ENCODE results near the gene TMEM164.

Gene TMEM164

GRCh38 chrX:110086162-110086915 is 83.4 kb downstream of the TMEM164 start:
- no peak for DNase-seq

GRCh38 chrX:110086916-110087484 is 84.1 kb downstream of the TMEM164 start:
- no peak for DNase-seq

- no peak for DNase-seq
Measured at GRCh38 chrX:110087485-110088356, 84.8 kb downstream of the TMEM164 start.

- DNase-seq = no peak
Measured at GRCh38 chrX:110089656-110090403, 86.9 kb downstream of the TMEM164 start.

- no peak for DNase-seq
Measured at GRCh38 chrX:110097920-110098319, 95.0 kb downstream of the TMEM164 start.

GRCh38 chrX:110103344-110103743 is 100.4 kb downstream of the TMEM164 start:
- DNase-seq = no peak

- DNase-seq = no peak
Measured at GRCh38 chrX:110104078-110104477, 101.2 kb downstream of the TMEM164 start.

- no peak for DNase-seq
Measured at GRCh38 chrX:110108381-110108821, 105.5 kb downstream of the TMEM164 start.

- no peak for DNase-seq
Measured at GRCh38 chrX:110114260-110114776, 111.4 kb downstream of the TMEM164 start.

- no peak for DNase-seq
Measured at GRCh38 chrX:110116066-110116980, 113.4 kb downstream of the TMEM164 start.

GRCh38 chrX:110118530-110118929 is 115.6 kb downstream of the TMEM164 start:
- no peak for DNase-seq

GRCh38 chrX:110119480-110119879 is 116.6 kb downstream of the TMEM164 start:
- no peak for DNase-seq

GRCh38 chrX:110120025-110120424 is 117.1 kb downstream of the TMEM164 start:
- no peak for DNase-seq

- DNase-seq = no peak
Measured at GRCh38 chrX:110123331-110123782, 120.4 kb downstream of the TMEM164 start.

GRCh38 chrX:110125446-110126162 is 122.7 kb downstream of the TMEM164 start:
- no peak for DNase-seq

GRCh38 chrX:110131031-110131430 is 128.1 kb downstream of the TMEM164 start:
- no peak for DNase-seq

- DNase-seq = no peak
Measured at GRCh38 chrX:110132450-110133114, 129.7 kb downstream of the TMEM164 start.

GRCh38 chrX:110133735-110134370 is 130.9 kb downstream of the TMEM164 start:
- no peak for DNase-seq

GRCh38 chrX:110135618-110136017 is 132.7 kb downstream of the TMEM164 start:
- DNase-seq = no peak

- DNase-seq = no peak
Measured at GRCh38 chrX:110136136-110136535, 133.2 kb downstream of the TMEM164 start.

Measured in NCI-H146 (cell line).